NT2/D1 (cell line): ENCODE data around the gene KLHL29.

Experiments
- YY1 ChIP-seq: IDR thresholded peaks from 2 replicates; pipeline ENCODE4 v1.6.1; 2011; ENCODE audit not compliant: insufficient read length, insufficient read depth
- ZNF274 ChIP-seq: IDR thresholded peaks from 2 replicates; pipeline ENCODE4 v1.6.1; 2011; ENCODE audit warnings: mild to moderate bottlenecking, low read depth, low read length

GRCh38 chr2:23606968-23607367 is 222.0 kb downstream of the KLHL29 start:
- TF ChIP-seq YY1 = no peak
- TF ChIP-seq ZNF274 = no peak
